ENCODE results near the gene MESD.
"Not testable (repeated sequence)": the region's sequence is repeated elsewhere in the genome, so short reads cannot be mapped to it uniquely, and the experiment has no call there.

The MESD gene

GRCh38 chr15:80988148-80988796 lies 1.3 kb downstream of the MESD start:
- no peak for DNase-seq

- no peak for DNase-seq
Measured at GRCh38 chr15:80986487-80986886, 3.1 kb downstream of the MESD start.

GRCh38 chr15:80985981-80986380 lies 3.6 kb downstream of the MESD start:
- no peak for DNase-seq

GRCh38 chr15:80984856-80985255 lies 4.8 kb downstream of the MESD start:
- DNase-seq: peak; percentile 9

GRCh38 chr15:80982839-80983238 lies 6.8 kb downstream of the MESD start:
- DNase-seq: no peak

- no peak for DNase-seq
Measured at GRCh38 chr15:80982205-80982604, 7.4 kb downstream of the MESD start.

- no peak for DNase-seq
Measured at GRCh38 chr15:80979538-80980200, 9.9 kb downstream of the MESD start.

- DNase-seq: no peak
Measured at GRCh38 chr15:80978685-80979329, 10.8 kb downstream of the MESD start.

- DNase-seq: no peak
Measured at GRCh38 chr15:80977627-80978036, 12.0 kb downstream of the MESD start.

GRCh38 chr15:80976851-80977250 lies 12.8 kb downstream of the MESD start:
- no peak for DNase-seq

GRCh38 chr15:80974914-80975313 lies 14.7 kb downstream of the MESD start:
- no peak for DNase-seq

- DNase-seq: no peak
Measured at GRCh38 chr15:80972276-80972675, 17.3 kb downstream of the MESD start.

GRCh38 chr15:80971143-80971542 lies 18.5 kb downstream of the MESD start:
- DNase-seq: no peak

GRCh38 chr15:80970658-80971057 lies 19.0 kb downstream of the MESD start:
- DNase-seq: no peak

GRCh38 chr15:80970018-80970657 lies 19.5 kb downstream of the MESD start:
- DNase-seq: peak; percentile 42

- DNase-seq: no peak
Measured at GRCh38 chr15:80969316-80969715, 20.3 kb downstream of the MESD start.

GRCh38 chr15:80967991-80968510 lies 21.6 kb downstream of the MESD start:
- no peak for DNase-seq

- DNase-seq: no peak
Measured at GRCh38 chr15:80967451-80967850, 22.2 kb downstream of the MESD start.

GRCh38 chr15:80966431-80967197 lies 23.0 kb downstream of the MESD start:
- no peak for DNase-seq

- not testable (repeated sequence) for DNase-seq
Measured at GRCh38 chr15:80965454-80965853, 24.2 kb downstream of the MESD start.

- no peak for DNase-seq
Measured at GRCh38 chr15:80958818-80959495, 30.7 kb downstream of the MESD start.

GRCh38 chr15:80957976-80958375 lies 31.6 kb downstream of the MESD start:
- DNase-seq: no peak

Data from DMS79 treated with DMSO at 0.1 percent for 48 hours (cell line).